H9 (cell line): ENCODE data around the gene ST7L. TPM values are rescaled to one million over a fixed set of nuclear protein-coding genes. Genes with fewer than 3 reads are reported as not detected.

Experiments
- DNase-seq: peaks from one replicate; pipeline ENCODE4 v3.0.0-alpha.2; 2017
- H2AFZ ChIP-seq: one replicate; pipeline ENCODE4 v1.6.1; 2013; ENCODE audit warnings: mild to moderate bottlenecking, low read length, control low read depth, moderate library complexity
- H2AK5ac ChIP-seq: 2 replicates; pipeline ENCODE4 v1.6.1; 2013; ENCODE audit warnings: low read length, control low read depth, mixed read lengths; ENCODE audit not compliant: insufficient read length
- H2BK120ac ChIP-seq: one replicate; pipeline ENCODE4 v1.6.1; 2013; ENCODE audit warnings: low read depth, mild to moderate bottlenecking, low read length, control low read depth, inconsistent platforms; ENCODE audit not compliant: poor library complexity, severe bottlenecking
- H2BK12ac ChIP-seq: 2 replicates; pipeline ENCODE4 v1.6.1; 2013; ENCODE audit warnings: low read length, control low read depth, mixed read lengths, low read depth; ENCODE audit not compliant: insufficient read length
- H2BK15ac ChIP-seq: 2 replicates; pipeline ENCODE4 v1.6.1; 2013; ENCODE audit warnings: low read depth, low read length, control low read depth
- H2BK20ac ChIP-seq: one replicate; pipeline ENCODE4 v1.6.1; 2013; ENCODE audit warnings: low read depth, mild to moderate bottlenecking, low read length, control low read depth, inconsistent platforms; ENCODE audit not compliant: poor library complexity, severe bottlenecking
- H2BK5ac ChIP-seq: 2 replicates; pipeline ENCODE4 v1.6.1; 2013; ENCODE audit warnings: low read length, control low read depth, mixed read lengths; ENCODE audit not compliant: insufficient read length
- H3K14ac ChIP-seq: 2 replicates; pipeline ENCODE4 v1.6.1; 2013; ENCODE audit warnings: low read length, control low read depth; ENCODE audit not compliant: insufficient read depth
- H3K18ac ChIP-seq: 2 replicates; pipeline ENCODE4 v1.6.1; 2013; ENCODE audit warnings: low read depth, mild to moderate bottlenecking, mixed read lengths, low read length, control low read depth; ENCODE audit not compliant: insufficient read length
- H3K23ac ChIP-seq: 2 replicates; pipeline ENCODE4 v1.6.1; 2013; ENCODE audit warnings: low read length, control low read depth, mixed read lengths, low read depth; ENCODE audit not compliant: insufficient read length
- H3K23me2 ChIP-seq: 2 replicates; pipeline ENCODE4 v1.6.1; 2013; ENCODE audit warnings: low read depth, mild to moderate bottlenecking, mixed read lengths, low read length, control low read depth; ENCODE audit not compliant: insufficient read length, poor library complexity, severe bottlenecking
- H3K27ac ChIP-seq: 2 replicates; pipeline ENCODE4 v1.5.1; 2013; ENCODE audit warnings: low read length, control low read depth, mixed read lengths, low read depth; ENCODE audit not compliant: insufficient read length
- H3K27me3 ChIP-seq: 2 replicates; pipeline ENCODE4 v1.6.1; 2013; ENCODE audit warnings: low read length, control low read depth, inconsistent platforms; ENCODE audit not compliant: insufficient read depth
- H3K4ac ChIP-seq: 2 replicates; pipeline ENCODE4 v1.6.1; 2013; ENCODE audit warnings: low read depth, mild to moderate bottlenecking, control low read depth, inconsistent platforms, low read length, moderate library complexity
- H3K4me1 ChIP-seq: 2 replicates; pipeline ENCODE4 v1.6.1; 2013; ENCODE audit warnings: low read length, control low read depth, inconsistent platforms; ENCODE audit not compliant: insufficient read depth
- H3K4me2 ChIP-seq: 2 replicates; pipeline ENCODE4 v1.6.1; 2013; ENCODE audit warnings: low read length, control low read depth, mixed read lengths; ENCODE audit not compliant: insufficient read length, insufficient read depth
- H3K56ac ChIP-seq: 2 replicates; pipeline ENCODE4 v1.6.1; 2013; ENCODE audit warnings: low read depth, mild to moderate bottlenecking, mixed read lengths, low read length, control low read depth; ENCODE audit not compliant: insufficient read length
- H3K79me1 ChIP-seq: 2 replicates; pipeline ENCODE4 v1.6.1; 2013; ENCODE audit warnings: low read depth, mild to moderate bottlenecking, moderate library complexity, low read length, control low read depth, inconsistent platforms; ENCODE audit not compliant: insufficient read depth, poor library complexity, severe bottlenecking
- H3K79me2 ChIP-seq: 2 replicates; pipeline ENCODE4 v1.6.1; 2013; ENCODE audit warnings: low read length, control low read depth, inconsistent platforms; ENCODE audit not compliant: insufficient read depth
- H3K9ac ChIP-seq: 2 replicates; pipeline ENCODE4 v1.6.1; 2013; ENCODE audit warnings: low read length, control low read depth, mixed read lengths; ENCODE audit not compliant: insufficient read length; ENCODE audit errors: extremely low read depth
- H3K9me3 ChIP-seq: one replicate; pipeline ENCODE4 v1.6.1; 2013; ENCODE audit warnings: low read depth, low read length, inconsistent platforms; ENCODE audit not compliant: control insufficient read depth
- H3T11ph ChIP-seq: one replicate; pipeline ENCODE4 v1.6.1; 2013; ENCODE audit warnings: mild to moderate bottlenecking, low read length, control low read depth, inconsistent platforms
- H4K20me1 ChIP-seq: one replicate; pipeline ENCODE4 v1.6.1; 2013; ENCODE audit not compliant: control insufficient read depth, insufficient read length, insufficient read depth
- H4K5ac ChIP-seq: 2 replicates; pipeline ENCODE4 v1.6.1; 2013; ENCODE audit warnings: low read depth, mild to moderate bottlenecking, mixed read lengths, low read length, control low read depth; ENCODE audit not compliant: insufficient read length
- H4K8ac ChIP-seq: replicated peaks from 2 replicates; pipeline ENCODE4 v1.6.1; 2013; ENCODE audit warnings: low read length, control low read depth, mixed read lengths, low read depth; ENCODE audit not compliant: insufficient read length
- H4K91ac ChIP-seq: 2 replicates; pipeline ENCODE4 v1.6.1; 2013; ENCODE audit warnings: low read depth, mild to moderate bottlenecking, moderate library complexity, mixed read lengths, low read length, control low read depth; ENCODE audit not compliant: insufficient read length
- H3K27ac Mint-ChIP-seq, 3 experiments: 2 replicates in 2 of 3; 3 replicates in 1 of 3; pipeline ENCODE4 v1.8.0; 2020 to 2021; ENCODE audit warnings: mixed read lengths in 3 of 3, mild to moderate bottlenecking in 1 of 3, moderate library complexity in 1 of 3
- H3K27me3 Mint-ChIP-seq: 2 replicates; pipeline ENCODE4 v1.8.0; 2021; ENCODE audit warnings: low read depth, mild to moderate bottlenecking, moderate library complexity, mixed read lengths
- H3K36me3 Mint-ChIP-seq, 3 experiments: 2 replicates in 2 of 3; 3 replicates in 1 of 3; pipeline ENCODE4 v1.8.0; 2020 to 2021; ENCODE audit warnings: low read depth in 3 of 3, mixed read lengths in 3 of 3; ENCODE audit not compliant: insufficient read depth in 1 of 3
- H3K4me1 Mint-ChIP-seq, 2 experiments: 2 replicates each; pipeline ENCODE4 v1.8.0; 2020; ENCODE audit warnings: mixed read lengths in 2 of 2
- H3K4me3 Mint-ChIP-seq, 2 experiments: 2 replicates in 1 of 2; 3 replicates in 1 of 2; pipeline ENCODE4 v1.8.0; 2020 to 2021; ENCODE audit warnings: mild to moderate bottlenecking in 2 of 2, mixed read lengths in 2 of 2, moderate library complexity in 1 of 2
- H3K9me3 Mint-ChIP-seq, 2 experiments: 2 replicates in 1 of 2; 3 replicates in 1 of 2; pipeline ENCODE4 v1.8.0; 2020; ENCODE audit warnings: mild to moderate bottlenecking in 2 of 2, mixed read lengths in 2 of 2, moderate library complexity in 1 of 2
- CTCF ChIP-seq: fragments of 200-600 bp; sonication (generic); conservative IDR thresholded peaks from 3 replicates; pipeline ENCODE4 v1.8.0; 2021; ENCODE audit warnings: antibody characterized with exemption, mild to moderate bottlenecking
- WGBS: extraction: QIAGEN DNeasy Blood & Tissue Kit; methylation state at CpG from one replicate; pipeline ENCODE4 v1.1.7; 2013; ENCODE audit warnings: missing lambda C conversion rate, low lambda C conversion rate, mixed read lengths; ENCODE audit not compliant: insufficient read length; ENCODE audit errors: extremely low coverage; 5-methylcytosine and 5-hydroxymethylcytosine counted together
- total RNA-seq: library from RNA; stranded (reverse); gene quantifications from 2 replicates; pipeline ENCODE4 v1.2.1, GENCODE V29; 2021

ST7L gene
- total RNA-seq, 1 experiment from 2014 or later, result 16.0 TPM

- no peak for DNase-seq
- Histone ChIP-seq H3K4me1 (0 out of 2 replicates have a peak, but pooled peaks cover 3% of the 10 kb centered on the region), H3K27ac (no peak overlapping the region), H4K20me1 (no peaks in the 10 kb centered on the region), H2BK15ac (no peak overlapping the region), H2BK20ac (no peak overlapping the region), H2BK120ac (no peak overlapping the region), H3K9ac (no peak overlapping the region), H3K79me1 (no peaks in the 10 kb centered on the region), H3K79me2 (no peaks in the 10 kb centered on the region), H4K5ac (no peak overlapping the region), H3K14ac (no peak overlapping the region), H2BK12ac (no peak overlapping the region), H4K8ac (no peak overlapping the region), H3K4me2 (no peak overlapping the region), H4K91ac (no peak overlapping the region), H3K18ac (no peak overlapping the region), H3K56ac (no peak overlapping the region), H3K23ac (no peak overlapping the region), H3T11ph (no peak overlapping the region), H3K9me3 (no peaks in the 10 kb centered on the region), H2AFZ (no peak overlapping the region), H2BK5ac (no peak overlapping the region), H3K4ac (no peak overlapping the region), H2AK5ac (no peak overlapping the region), H3K23me2 (peaks cover 33% of the 10 kb centered on the region), H3K27me3 (peaks cover 53% of the 10 kb centered on the region)
- TF ChIP-seq CTCF, result no peak
- no peaks in the 10 kb centered on the region for H3K36me3 Mint-ChIP-seq
- no peaks in the 10 kb centered on the region; a peak in 1 of 5 replicates for H3K9me3 Mint-ChIP-seq
- H3K4me3 Mint-ChIP-seq, result no peak overlapping the region
- H3K27ac Mint-ChIP-seq, result no peak overlapping the region
- H3K4me1 Mint-ChIP-seq, result peaks cover 32 to 59% of the 10 kb centered on the region in 2 experiments
- no CpG with 5 or more reads among the region's 3 CpGs for WGBS
- peaks cover 96% of the 10 kb centered on the region for H3K27me3 Mint-ChIP-seq
These were observed 113.1 kb downstream of the ST7L start for GRCh38 chr1:112505878-112506277.
